ENCODE data around the gene SERINC4.
A peak's percentile ranks its signal among the peaks of the same experiment; 100 is the strongest.
"Not testable (repeated sequence)": the region's sequence is repeated elsewhere in the genome, so short reads cannot be mapped to it uniquely, and the experiment has no call there.

SERINC4 gene

DNA sequence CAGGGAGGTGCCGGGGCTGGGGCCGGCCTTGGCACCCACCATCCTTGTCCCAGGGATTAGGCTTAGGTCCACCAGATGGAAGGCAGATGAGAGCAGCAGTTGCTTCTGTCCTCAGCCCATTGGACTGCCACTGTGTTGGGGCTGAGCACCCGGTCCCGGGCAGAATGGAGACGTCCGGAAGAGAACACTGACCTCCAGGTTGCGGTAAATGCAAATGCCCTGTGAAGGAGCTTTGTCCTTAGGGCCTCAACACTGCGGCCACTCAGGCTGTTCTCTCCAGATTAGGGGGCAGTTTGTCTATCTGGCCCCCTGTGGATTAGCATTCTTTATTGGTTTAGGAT, at the start of gene SERINC4:
Gene SERINC4 (minus strand): TSS at position 276 of the 341 bp plus-strand sequence. CDS start 234 bp downstream, at position 42.
- Histone ChIP-seq H3K9me3 (no peaks in the 10 kb centered on the region), H3K27me3 (no peaks in the 10 kb centered on the region), H3K27ac (peak within 1 kb of the TSS; percentile 79 to 90), H3K4me1 (peaks cover 0 to 56% (median 39%) of the 10 kb centered on the region in 4 donors), H3K36me3 (peaks cover 35 to 65% (median 55%) of the 10 kb centered on the region in 3 donors), H3K4me3 (peak within 1 kb of the TSS; percentile 67 to 79)
- TF ChIP-seq, protein P1, sequence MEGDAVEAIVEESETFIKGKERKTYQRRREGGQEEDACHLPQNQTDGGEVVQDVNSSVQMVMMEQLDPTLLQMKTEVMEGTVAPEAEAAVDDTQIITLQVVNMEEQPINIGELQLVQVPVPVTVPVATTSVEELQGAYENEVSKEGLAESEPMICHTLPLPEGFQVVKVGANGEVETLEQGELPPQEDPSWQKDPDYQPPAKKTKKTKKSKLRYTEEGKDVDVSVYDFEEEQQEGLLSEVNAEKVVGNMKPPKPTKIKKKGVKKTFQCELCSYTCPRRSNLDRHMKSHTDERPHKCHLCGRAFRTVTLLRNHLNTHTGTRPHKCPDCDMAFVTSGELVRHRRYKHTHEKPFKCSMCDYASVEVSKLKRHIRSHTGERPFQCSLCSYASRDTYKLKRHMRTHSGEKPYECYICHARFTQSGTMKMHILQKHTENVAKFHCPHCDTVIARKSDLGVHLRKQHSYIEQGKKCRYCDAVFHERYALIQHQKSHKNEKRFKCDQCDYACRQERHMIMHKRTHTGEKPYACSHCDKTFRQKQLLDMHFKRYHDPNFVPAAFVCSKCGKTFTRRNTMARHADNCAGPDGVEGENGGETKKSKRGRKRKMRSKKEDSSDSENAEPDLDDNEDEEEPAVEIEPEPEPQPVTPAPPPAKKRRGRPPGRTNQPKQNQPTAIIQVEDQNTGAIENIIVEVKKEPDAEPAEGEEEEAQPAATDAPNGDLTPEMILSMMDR (IDR thresholded peaks at IDR 0.05) = no peak
- intact Hi-C loops (cut with DNase I; ENCODE audit: low total_unique reads) = loop anchor here (2.0 kb wide), 1 partner anchor 25 kb away; the partner anchor contains the start of gene MFAP1
- peak in 1 of 2 donors; percentile 69 for DNase-seq

GRCh38 chr15:43845421-43845820, 45.4 kb upstream of the SERINC4 start:
- Histone ChIP-seq H3K36me3 (peaks cover 7 to 36% (median 20%) of the 10 kb centered on the region in 3 donors), H3K4me1 (no peaks in the 10 kb centered on the region), H3K4me3 (no peak overlapping the region), H3K27ac (no peak overlapping the region), H3K27me3 (no peaks in the 10 kb centered on the region), H3K9me3 (no peaks in the 10 kb centered on the region)
- TF ChIP-seq, protein P1 (IDR thresholded peaks at IDR 0.05) = no peak
- intact Hi-C loops (cut with DNase I; ENCODE audit: low total_unique reads) = no loop called here
- no peak for DNase-seq

DNA sequence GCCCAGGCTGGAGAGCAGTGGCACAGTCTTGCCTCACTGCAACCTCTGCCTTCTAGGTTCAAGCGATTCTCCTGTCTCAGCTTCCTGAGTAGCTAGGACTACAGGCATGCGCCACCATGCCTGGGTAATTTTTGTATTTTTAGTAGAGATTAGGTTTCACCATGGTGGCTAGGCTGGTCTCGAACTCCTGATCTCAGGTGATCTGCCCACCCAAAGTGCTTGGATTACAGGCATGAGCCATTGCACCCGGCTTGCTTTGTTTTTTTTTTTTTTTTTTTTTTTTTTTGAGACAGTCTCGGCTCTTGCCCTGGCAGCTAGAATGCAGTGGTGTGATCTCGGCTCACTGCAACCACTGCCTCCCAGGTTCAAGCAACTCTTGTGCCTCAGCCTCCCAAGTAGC, 32.5 kb upstream of the SERINC4 start:
- DNase-seq; H3K27me3 ChIP-seq; H3K27ac ChIP-seq; H3K4me3 ChIP-seq; H3K9me3 ChIP-seq; H3K4me1 ChIP-seq; intact Hi-C loops (cut with DNase I; ENCODE audit: low total_unique reads): not testable (repeated sequence)
- H3K36me3 ChIP-seq = peaks cover 0 to 13% (median 12%) of the 10 kb centered on the region in 3 donors

DNA sequence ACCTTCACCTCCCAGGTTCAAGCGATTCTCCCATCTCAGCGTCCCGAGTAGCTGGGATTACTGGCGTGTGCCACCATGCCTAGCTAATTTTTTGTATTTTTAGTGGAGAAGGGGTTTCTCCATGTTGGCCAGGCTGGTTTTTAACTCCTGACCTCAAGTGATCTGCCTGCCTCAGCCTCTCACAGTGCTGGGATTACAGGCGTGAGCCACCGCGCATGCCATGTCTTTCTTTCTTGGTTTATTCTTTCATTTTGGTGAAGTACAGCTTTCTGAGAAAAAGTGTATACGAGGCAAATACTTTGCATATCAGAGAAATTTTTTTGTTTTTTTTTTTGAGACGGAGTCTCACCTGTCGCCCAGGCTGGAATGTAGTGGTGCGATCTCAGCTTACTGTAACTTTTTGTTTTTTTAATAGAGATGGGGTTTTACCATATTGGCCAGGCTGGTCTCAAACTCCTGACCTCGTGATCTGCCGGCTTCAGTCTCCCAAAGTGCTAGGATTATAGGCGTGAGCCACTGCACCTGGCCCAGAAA, 31.6 kb upstream of the SERINC4 start:
- Histone ChIP-seq H3K4me1 (peaks cover 0 to 14% (median 7%) of the 10 kb centered on the region in 4 donors), H3K36me3 (peaks cover 0 to 13% (median 12%) of the 10 kb centered on the region in 3 donors)
- H3K27ac ChIP-seq; H3K9me3 ChIP-seq; H3K4me3 ChIP-seq; intact Hi-C loops (cut with DNase I; ENCODE audit: low total_unique reads); H3K27me3 ChIP-seq; DNase-seq: not testable (repeated sequence)

GRCh38 chr15:43830691-43831275, 30.8 kb upstream of the SERINC4 start:
- H3K27me3 ChIP-seq; intact Hi-C loops (cut with DNase I; ENCODE audit: low total_unique reads); H3K9me3 ChIP-seq; H3K27ac ChIP-seq; H3K4me3 ChIP-seq; DNase-seq: not testable (repeated sequence)
- Histone ChIP-seq H3K4me1 (peaks cover 0 to 21% (median 12%) of the 10 kb centered on the region in 4 donors), H3K36me3 (peaks cover 0 to 11% (median 4%) of the 10 kb centered on the region in 3 donors)

- H3K27me3 ChIP-seq; H3K4me3 ChIP-seq; H3K9me3 ChIP-seq; DNase-seq; intact Hi-C loops (cut with DNase I; ENCODE audit: low total_unique reads); H3K36me3 ChIP-seq; H3K27ac ChIP-seq: not testable (repeated sequence)
- H3K4me1 ChIP-seq = peaks cover 0 to 22% (median 12%) of the 10 kb centered on the region in 4 donors
Observed at GRCh38 chr15:43829951-43830540, 30.0 kb upstream of the SERINC4 start.

DNA sequence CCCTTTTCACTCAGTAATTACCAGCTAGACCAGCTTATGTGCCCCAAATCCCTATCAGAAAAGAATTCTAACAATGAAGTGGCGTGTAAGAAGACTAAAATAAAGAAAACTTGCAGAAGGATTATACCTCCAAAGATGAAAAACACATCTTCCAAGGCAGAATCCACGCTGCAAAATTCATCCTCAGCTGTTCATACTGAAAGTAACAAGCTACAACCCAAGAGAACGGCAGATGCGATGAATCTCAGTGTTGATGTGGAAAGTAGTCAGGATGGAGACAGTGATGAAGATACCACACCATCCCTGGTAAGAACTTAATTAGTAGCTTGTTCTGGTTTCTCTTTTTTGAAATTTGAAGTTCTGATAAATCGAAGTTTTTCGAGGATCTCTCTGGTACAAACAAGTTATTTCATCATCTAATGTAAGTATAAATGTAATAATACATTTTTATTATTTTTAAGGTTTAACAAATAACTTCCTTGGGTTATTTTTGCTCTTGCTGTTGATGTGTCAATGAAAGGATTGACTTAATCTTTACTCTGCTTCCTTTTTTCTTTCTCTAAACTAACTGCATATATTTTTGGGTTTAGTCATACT, 28.1 kb upstream of the SERINC4 start:
- DNase-seq = no peak
- no peaks in the 10 kb centered on the region for H3K9me3 ChIP-seq
- H3K36me3 ChIP-seq = no peaks in the 10 kb centered on the region
- intact Hi-C loops (cut with DNase I; ENCODE audit: low total_unique reads) = no loop called here
- no peaks in the 10 kb centered on the region for H3K27me3 ChIP-seq
- H3K4me3 ChIP-seq = no peak overlapping the region
- peak overlapping the region; percentile 65 to 78 for H3K27ac ChIP-seq
- H3K4me1 ChIP-seq = peaks cover 4 to 33% (median 19%) of the 10 kb centered on the region in 4 donors
- TF ChIP-seq, protein P1 (IDR thresholded peaks at IDR 0.05) = no peak

Data from tibial artery (tissue), 4 donors.